GM18508 (cell line): ENCODE measurements around the gene TBC1D5.

Experiments used
- ATAC-seq: cut with Tn5 transposase; IDR thresholded peaks from one replicate; pipeline ENCODE4 v1.9.1; 2021; ENCODE audit warnings: moderate number of reproducible peaks; ENCODE audit not compliant: insufficient read depth, unreplicated experiment

TBC1D5 gene

DNA sequence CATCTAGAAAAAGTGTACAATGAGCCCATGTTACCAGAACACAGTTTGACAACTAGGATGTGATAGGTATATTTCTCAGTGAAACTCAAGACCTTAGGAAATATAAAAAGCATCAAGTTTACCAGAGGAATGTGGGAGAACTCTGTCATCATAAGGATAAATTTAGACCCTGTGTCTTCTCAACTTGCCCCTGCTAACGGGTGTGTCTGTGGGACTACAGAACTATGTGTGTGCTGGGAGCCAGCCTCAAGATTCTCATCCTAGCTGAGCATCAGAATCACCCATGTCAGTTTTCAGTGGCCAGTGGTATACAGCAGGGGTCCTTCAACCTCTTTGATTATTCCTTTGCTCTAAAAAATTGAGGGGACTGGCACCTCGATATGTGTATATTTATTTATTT is 464.4 kb downstream of the TBC1D5 start:
- ATAC-seq, result no peak

- ATAC-seq, result no peak
Observed at GRCh38 chr3:17266846-17267245, 475.6 kb downstream of the TBC1D5 start.

GRCh38 chr3:17261627-17262369 is 480.6 kb downstream of the TBC1D5 start:
- no peak for ATAC-seq

DNA sequence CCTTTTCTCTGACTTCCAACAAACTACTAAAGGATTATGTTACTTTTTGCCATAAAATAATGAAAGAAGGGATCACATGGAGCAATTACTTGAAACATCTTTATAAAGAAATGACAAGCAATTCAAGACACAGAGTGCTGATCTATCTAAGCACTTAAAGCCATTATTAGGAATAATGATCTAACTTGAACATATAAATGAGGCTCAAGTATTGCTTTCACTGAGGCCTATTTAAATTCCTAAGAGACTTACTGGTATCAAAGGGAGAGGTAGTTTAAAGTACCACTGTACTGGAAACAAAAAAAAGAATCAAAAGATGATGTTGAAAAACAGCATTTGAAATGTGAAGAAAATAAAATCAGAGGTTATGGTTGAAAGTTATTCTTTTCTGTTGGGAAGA is 482.2 kb downstream of the TBC1D5 start:
- ATAC-seq, result no peak

- ATAC-seq, result no peak
Observed at GRCh38 chr3:17259685-17260084, 482.7 kb downstream of the TBC1D5 start.

- no peak for ATAC-seq
Observed at GRCh38 chr3:17258823-17259436, 483.5 kb downstream of the TBC1D5 start.

DNA sequence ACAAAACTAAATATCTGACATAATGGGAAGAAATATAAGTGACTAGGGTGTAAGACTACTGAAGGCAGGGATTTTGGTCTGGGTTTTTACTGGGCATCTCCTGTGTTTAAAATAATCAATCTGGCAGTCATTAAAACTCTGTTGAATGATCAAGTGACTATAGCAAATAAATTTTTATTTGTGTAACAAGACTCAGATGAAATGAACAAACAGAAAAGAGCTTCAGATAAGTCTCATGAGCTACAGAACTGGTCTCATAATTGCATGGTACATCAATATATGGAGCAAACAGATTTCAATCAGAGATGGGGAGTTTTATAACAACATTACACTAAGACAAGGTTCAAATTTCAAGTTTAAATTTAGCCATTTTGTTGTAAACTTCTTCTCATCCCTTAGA is 485.2 kb downstream of the TBC1D5 start:
- ATAC-seq, result no peak

DNA sequence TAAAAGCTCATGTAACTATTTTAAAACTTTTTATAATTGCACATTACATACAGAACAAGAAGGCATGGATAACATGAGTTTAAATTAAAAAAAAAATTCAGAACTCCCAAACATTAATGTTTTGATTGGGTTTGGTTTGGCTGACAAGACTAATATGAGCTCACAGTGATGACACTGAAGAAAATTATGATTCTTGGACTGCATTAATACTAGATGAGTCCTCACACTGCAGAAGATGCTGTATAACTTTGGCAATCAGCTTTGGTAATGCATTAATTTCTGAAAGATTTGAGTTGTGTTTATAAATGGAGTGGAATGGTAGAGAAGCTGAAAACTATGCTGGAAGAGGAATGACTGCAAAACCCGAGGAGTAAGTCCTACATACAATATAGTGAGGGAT is 498.8 kb downstream of the TBC1D5 start:
- no peak for ATAC-seq

DNA sequence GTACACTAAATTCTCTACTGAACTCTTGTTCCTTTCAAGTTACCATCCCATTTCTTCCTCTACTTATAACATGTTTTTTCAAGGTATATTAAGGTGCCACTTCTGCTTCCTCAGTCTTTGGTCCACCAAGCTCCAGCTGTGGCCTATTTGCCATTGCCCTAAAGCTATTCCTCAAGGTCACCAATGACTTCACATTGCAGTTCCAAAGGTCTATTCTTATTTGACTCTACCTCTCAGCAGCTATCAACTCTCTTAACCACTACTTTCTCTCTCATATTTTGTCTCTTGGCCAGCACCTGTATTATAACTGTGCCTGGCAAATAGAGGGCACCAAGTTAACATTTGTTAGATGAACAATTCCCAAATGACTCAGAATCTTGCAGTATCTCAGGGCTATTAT is 503.0 kb downstream of the TBC1D5 start:
- ATAC-seq, result no peak

GRCh38 chr3:17238023-17238422 is 504.4 kb downstream of the TBC1D5 start:
- ATAC-seq, result no peak

GRCh38 chr3:17235310-17235709 is 507.1 kb downstream of the TBC1D5 start:
- no peak for ATAC-seq

DNA sequence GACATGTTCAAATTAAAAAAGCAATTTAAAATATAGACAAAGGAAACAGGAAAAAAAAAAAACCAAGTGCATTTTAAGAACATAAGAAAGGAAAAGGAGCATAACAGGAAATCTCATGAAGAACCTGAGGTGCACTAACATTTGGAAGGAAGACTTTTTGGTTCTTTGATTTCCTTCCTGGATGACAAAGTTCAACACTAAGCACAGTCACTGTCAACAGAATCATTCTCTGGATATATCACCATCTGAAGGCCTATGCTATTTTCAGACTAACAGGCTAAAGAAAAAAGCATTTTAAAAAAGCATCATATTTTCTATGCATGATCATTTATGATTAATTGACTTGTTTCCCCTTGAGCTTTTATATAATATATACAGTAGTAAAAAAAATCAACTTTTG is 508.0 kb downstream of the TBC1D5 start:
- no peak for ATAC-seq

GRCh38 chr3:17233398-17233800 is 509.0 kb downstream of the TBC1D5 start:
- ATAC-seq, result peak; percentile 86

GRCh38 chr3:17232442-17232841 is 510.0 kb downstream of the TBC1D5 start:
- no peak for ATAC-seq

GRCh38 chr3:17231537-17232261 is 510.7 kb downstream of the TBC1D5 start:
- ATAC-seq, result no peak

DNA sequence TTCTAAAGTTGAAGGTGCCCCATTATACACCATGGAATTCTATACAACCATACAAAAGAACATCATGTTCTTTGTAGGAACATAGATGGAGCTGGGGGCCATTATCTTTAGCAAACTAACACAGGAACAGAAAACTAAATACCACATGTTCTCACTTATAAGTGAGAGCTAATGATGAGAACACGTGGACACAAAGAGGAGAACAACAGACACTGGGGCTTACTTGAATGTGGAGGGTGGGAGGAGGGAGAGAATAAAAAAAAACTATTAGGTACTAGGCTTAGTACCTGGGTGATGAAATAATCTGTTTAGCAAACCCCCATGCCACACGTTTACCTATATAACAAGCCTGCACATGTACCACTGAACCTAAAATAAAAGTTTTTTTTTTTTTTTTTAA is 515.0 kb downstream of the TBC1D5 start:
- no peak for ATAC-seq

DNA sequence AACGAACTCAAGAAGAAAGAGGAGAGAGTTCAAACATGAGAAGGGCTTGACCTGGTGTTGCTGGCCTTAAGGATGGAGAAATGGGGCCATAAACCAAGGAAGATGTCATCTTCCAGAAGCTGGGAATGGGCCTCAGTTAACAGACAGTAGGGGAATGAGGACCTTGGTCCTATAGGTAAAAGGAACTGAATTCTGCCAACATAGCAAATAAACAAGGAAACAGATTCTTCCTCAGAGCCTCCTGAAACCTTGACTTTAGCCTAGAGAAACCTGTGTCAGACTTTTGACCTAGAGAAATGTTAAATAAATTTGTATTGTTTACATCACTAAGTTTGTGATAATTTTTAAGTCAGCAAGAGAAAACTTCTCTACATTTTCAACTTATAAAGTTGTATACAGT is 520.9 kb downstream of the TBC1D5 start:
- no peak for ATAC-seq

GRCh38 chr3:17219593-17219992 is 522.8 kb downstream of the TBC1D5 start:
- ATAC-seq, result no peak

DNA sequence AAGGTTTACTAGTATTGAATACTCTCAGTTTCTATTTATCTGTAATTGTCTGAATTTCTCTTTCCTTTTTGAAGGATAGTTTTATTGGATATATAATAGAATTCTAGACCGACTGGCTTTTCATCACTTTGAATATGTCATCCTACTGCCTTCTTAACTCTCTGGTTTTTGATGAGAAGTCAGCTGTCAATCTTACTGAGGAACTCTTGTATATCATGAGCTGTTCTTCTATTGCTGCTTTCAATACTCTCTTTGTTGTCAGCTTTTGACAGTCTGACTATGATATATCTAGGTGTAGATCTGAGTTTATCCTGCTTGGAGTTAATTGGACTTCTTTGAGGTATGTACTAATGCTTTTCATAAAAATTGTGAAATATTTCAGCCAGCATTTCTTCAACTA is 523.8 kb downstream of the TBC1D5 start:
- no peak for ATAC-seq

DNA sequence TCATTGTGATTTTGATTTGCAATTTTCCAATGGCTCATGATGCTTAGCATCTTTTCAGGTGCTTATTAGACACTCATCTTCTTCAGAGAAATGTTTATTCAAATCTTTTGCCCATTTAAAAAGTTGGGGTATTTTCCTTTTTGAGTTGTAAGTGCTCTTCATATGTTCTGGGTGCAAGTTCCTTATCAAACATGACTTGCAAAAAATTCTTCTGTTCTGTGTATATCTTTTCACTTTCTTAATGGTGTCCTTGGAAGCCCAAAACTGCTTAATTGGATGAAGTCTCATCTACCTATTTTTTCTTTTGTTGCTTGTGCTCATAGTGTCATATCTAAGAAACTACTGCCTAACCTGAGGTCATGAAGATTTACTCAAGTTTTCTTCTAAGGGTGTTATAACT is 524.8 kb downstream of the TBC1D5 start:
- no peak for ATAC-seq

DNA sequence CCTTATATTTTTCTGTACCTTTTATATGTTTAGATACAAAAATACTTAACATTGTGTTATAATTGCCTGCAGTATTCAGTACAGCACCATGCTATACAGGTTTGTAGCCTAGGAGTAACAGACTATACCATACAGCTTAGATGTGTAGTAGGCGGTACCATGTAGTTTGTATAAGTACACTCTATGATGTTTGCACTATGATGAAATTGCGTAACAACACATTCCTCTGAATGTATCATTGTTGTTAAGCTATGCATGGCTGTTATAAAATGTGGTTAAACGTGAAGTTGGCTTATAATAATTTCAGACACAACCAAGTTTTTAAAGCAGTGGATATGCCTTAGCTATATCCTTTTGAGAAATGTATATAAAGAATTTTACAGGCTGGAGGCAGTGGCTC is 529.3 kb downstream of the TBC1D5 start:
- no peak for ATAC-seq

GRCh38 chr3:17207979-17208378 is 534.5 kb downstream of the TBC1D5 start:
- no peak for ATAC-seq
